ENCODE data around the gene HYAL3.
"Not testable (repeated sequence)": the region's sequence is repeated elsewhere in the genome, so short reads cannot be mapped to it uniquely, and the experiment has no call there.

The HYAL3 gene

GRCh38 chr3:50268703-50269451, 30.3 kb downstream of the HYAL3 start, which contains the start of gene SEMA3B:
Gene SEMA3B (plus strand): TSS chr3:50269147. CDS start chr3:50269241, 94 bp downstream.
- no peak for DNase-seq

- DNase-seq: no peak
These were observed 30.9 kb downstream of the HYAL3 start for GRCh38 chr3:50268276-50268675.

- DNase-seq: no peak
These were observed 31.8 kb downstream of the HYAL3 start for GRCh38 chr3:50267280-50267913.

GRCh38 chr3:50266836-50267235, 32.4 kb downstream of the HYAL3 start:
- DNase-seq: no peak

GRCh38 chr3:50266017-50266416, 33.2 kb downstream of the HYAL3 start:
- no peak for DNase-seq

GRCh38 chr3:50265571-50265970, 33.6 kb downstream of the HYAL3 start:
- DNase-seq: no peak

- DNase-seq: no peak
These were observed 34.2 kb downstream of the HYAL3 start for GRCh38 chr3:50264964-50265485.

GRCh38 chr3:50264383-50264963, 34.7 kb downstream of the HYAL3 start:
- no peak for DNase-seq

GRCh38 chr3:50263478-50264382, 35.5 kb downstream of the HYAL3 start:
- DNase-seq: no peak

GRCh38 chr3:50262778-50263177, 36.4 kb downstream of the HYAL3 start:
- DNase-seq: no peak

- DNase-seq: not testable (repeated sequence)
These were observed 37.0 kb downstream of the HYAL3 start for GRCh38 chr3:50262200-50262599.

- no peak for DNase-seq
These were observed 37.7 kb downstream of the HYAL3 start for GRCh38 chr3:50261505-50261904.

GRCh38 chr3:50260942-50261441, 38.2 kb downstream of the HYAL3 start:
- no peak for DNase-seq

- DNase-seq: peak; percentile 82 to 94
These were observed 38.9 kb downstream of the HYAL3 start for GRCh38 chr3:50260027-50260941.

GRCh38 chr3:50259432-50260026, 39.7 kb downstream of the HYAL3 start:
- no peak for DNase-seq

GRCh38 chr3:50258979-50259378, 40.2 kb downstream of the HYAL3 start:
- no peak for DNase-seq

GRCh38 chr3:50258029-50258680, 41.0 kb downstream of the HYAL3 start:
- DNase-seq: no peak

- DNase-seq: peak in 1 of 2 donors; percentile 54
These were observed 42.0 kb downstream of the HYAL3 start for GRCh38 chr3:50256978-50257890.

GRCh38 chr3:50255251-50255615, 44.0 kb downstream of the HYAL3 start:
- no peak for DNase-seq
